Activated CD4-positive, alpha-beta T cell treated with anti-CD3 and anti-CD28 coated beads, Interleukin-2, amount 50 U/mL, for 48 hours (primary cell): Measurements from ENCODE around the gene EPM2A.
"Not testable (repeated sequence)": the region's sequence is repeated elsewhere in the genome, so short reads cannot be mapped to it uniquely, and the experiment has no call there.

ENCODE experiments used
- DNase-seq, 2 experiments: peaks; one replicate each; pipeline ENCODE4 v3.0.0-alpha.2; 2020

Gene EPM2A

GRCh38 chr6:145728444-145729385 is 6.6 kb downstream of the EPM2A start:
- DNase-seq: no peak

- DNase-seq: no peak
These were observed 7.4 kb downstream of the EPM2A start for GRCh38 chr6:145727817-145728388.

GRCh38 chr6:145725570-145725969 is 9.8 kb downstream of the EPM2A start:
- no peak for DNase-seq

- no peak for DNase-seq
These were observed 11.7 kb downstream of the EPM2A start for GRCh38 chr6:145723646-145724045.

- no peak for DNase-seq
These were observed 13.1 kb downstream of the EPM2A start for GRCh38 chr6:145722190-145722589.

GRCh38 chr6:145721144-145721543 is 14.2 kb downstream of the EPM2A start:
- no peak for DNase-seq

- no peak for DNase-seq
These were observed 19.9 kb downstream of the EPM2A start for GRCh38 chr6:145715426-145715825.

GRCh38 chr6:145714731-145715130 is 20.6 kb downstream of the EPM2A start:
- no peak for DNase-seq

GRCh38 chr6:145713773-145714172 is 21.5 kb downstream of the EPM2A start:
- no peak for DNase-seq

GRCh38 chr6:145711372-145711771 is 23.9 kb downstream of the EPM2A start:
- no peak for DNase-seq

GRCh38 chr6:145707397-145707796 is 27.9 kb downstream of the EPM2A start:
- no peak for DNase-seq

- no peak for DNase-seq
These were observed 29.8 kb downstream of the EPM2A start for GRCh38 chr6:145705561-145705960.

- DNase-seq: no peak
These were observed 31.1 kb downstream of the EPM2A start for GRCh38 chr6:145704143-145704781.

- DNase-seq: no peak
These were observed 35.9 kb downstream of the EPM2A start for GRCh38 chr6:145699462-145699861.

GRCh38 chr6:145697401-145697800 is 37.9 kb downstream of the EPM2A start:
- not testable (repeated sequence) for DNase-seq

GRCh38 chr6:145694083-145694737 is 41.1 kb downstream of the EPM2A start:
- DNase-seq: no peak

- DNase-seq: no peak
These were observed 44.4 kb downstream of the EPM2A start for GRCh38 chr6:145690969-145691368.

- no peak for DNase-seq
These were observed 45.8 kb downstream of the EPM2A start for GRCh38 chr6:145689529-145689928.

GRCh38 chr6:145688493-145688905 is 46.8 kb downstream of the EPM2A start:
- no peak for DNase-seq

- DNase-seq: no peak
These were observed 49.4 kb downstream of the EPM2A start for GRCh38 chr6:145685932-145686331.

- no peak for DNase-seq
These were observed 53.4 kb downstream of the EPM2A start for GRCh38 chr6:145681965-145682364.

GRCh38 chr6:145673504-145673903 is 61.8 kb downstream of the EPM2A start:
- DNase-seq: no peak

- DNase-seq: no peak
These were observed 65.0 kb downstream of the EPM2A start for GRCh38 chr6:145670311-145670710.
